ENCODE results near the gene CELF6.
A peak's percentile ranks its signal among the peaks of the same experiment; 100 is the strongest.

Gene CELF6

GRCh38 chr15:72319985-72320671 is at the start of gene CELF6:
Gene CELF6, minus strand, starts transcription at chr15:72320157. Its CDS starts 283 bp downstream, at chr15:72319874.
- DNase-seq: peak; percentile 73

GRCh38 chr15:72368899-72369298 is 48.9 kb upstream of the CELF6 start:
- DNase-seq: no peak

GRCh38 chr15:72368325-72368724 is 48.4 kb upstream of the CELF6 start:
- no peak for DNase-seq

- no peak for DNase-seq
These were observed 45.9 kb upstream of the CELF6 start for GRCh38 chr15:72365844-72366243.

GRCh38 chr15:72361176-72361575 is 41.2 kb upstream of the CELF6 start:
- DNase-seq: no peak

- DNase-seq: no peak
These were observed 38.8 kb upstream of the CELF6 start for GRCh38 chr15:72358650-72359171.

GRCh38 chr15:72358121-72358520 is 38.2 kb upstream of the CELF6 start:
- DNase-seq: no peak

- no peak for DNase-seq
These were observed 34.5 kb upstream of the CELF6 start for GRCh38 chr15:72354496-72354895.

GRCh38 chr15:72353266-72353665 is 33.3 kb upstream of the CELF6 start:
- DNase-seq: no peak

GRCh38 chr15:72345806-72346205 is 25.8 kb upstream of the CELF6 start:
- DNase-seq: no peak

- no peak for DNase-seq
These were observed 25.3 kb upstream of the CELF6 start for GRCh38 chr15:72345280-72345679.

- no peak for DNase-seq
These were observed 24.6 kb upstream of the CELF6 start for GRCh38 chr15:72344602-72345001.

- DNase-seq: no peak
These were observed 22.4 kb upstream of the CELF6 start for GRCh38 chr15:72342385-72342784.

- DNase-seq: no peak
These were observed 21.4 kb upstream of the CELF6 start for GRCh38 chr15:72341361-72341760.

- DNase-seq: no peak
These were observed 20.4 kb upstream of the CELF6 start for GRCh38 chr15:72340366-72340765.

GRCh38 chr15:72339777-72340177 is 19.8 kb upstream of the CELF6 start:
- no peak for DNase-seq

GRCh38 chr15:72338617-72339321 is 18.8 kb upstream of the CELF6 start:
- DNase-seq: no peak

GRCh38 chr15:72338148-72338547 is 18.2 kb upstream of the CELF6 start:
- no peak for DNase-seq

- DNase-seq: no peak
These were observed 14.9 kb upstream of the CELF6 start for GRCh38 chr15:72334842-72335241.

- no peak for DNase-seq
These were observed 11.1 kb upstream of the CELF6 start for GRCh38 chr15:72331021-72331420.

GRCh38 chr15:72323752-72324151 is 3.8 kb upstream of the CELF6 start:
- DNase-seq: no peak

- no peak for DNase-seq
These were observed 485 bp downstream of the CELF6 start for GRCh38 chr15:72319360-72319984.

- DNase-seq: no peak
These were observed 1.5 kb downstream of the CELF6 start for GRCh38 chr15:72318408-72318942.
